Upper lobe of left lung (tissue), 4 donors: Measurements from ENCODE around the gene CENPF.

ENCODE experiments used
- CTCF ChIP-seq, 6 experiments: fragments of 450-650 bp in 4 of 6; fragments of 200-600 bp in 2 of 6; sonication (generic) in 2 of 6; IDR thresholded peaks; one replicate each; pipeline ENCODE4 v1.5.1; 2016 to 2019; ENCODE audit warnings: antibody characterized with exemption in 6 of 6
- POLR2A ChIP-seq, 4 donors: fragments of 450-650 bp; IDR thresholded peaks; one replicate each; pipeline ENCODE4 v1.5.1; 2016 to 2017; ENCODE audit warnings: antibody characterized with exemption in 4 of 4, mild to moderate bottlenecking in 2 of 4

- peak; percentile 9 to 56 (median 39) for TF ChIP-seq CTCF (IDR thresholded peaks at IDR 0.05)
- no peak for TF ChIP-seq POLR2A (IDR thresholded peaks at IDR 0.05)
Measured at GRCh38 chr1:214637722-214638458, 34.9 kb downstream of the CENPF start.
